Measurements from ENCODE around the gene HOXD4. TPM values are rescaled to one million over a fixed set of nuclear protein-coding genes. Genes with fewer than 3 reads are reported as not detected.

The HOXD4 gene
- total RNA-seq, 1 donor from 2014 or later: not detected

DNA sequence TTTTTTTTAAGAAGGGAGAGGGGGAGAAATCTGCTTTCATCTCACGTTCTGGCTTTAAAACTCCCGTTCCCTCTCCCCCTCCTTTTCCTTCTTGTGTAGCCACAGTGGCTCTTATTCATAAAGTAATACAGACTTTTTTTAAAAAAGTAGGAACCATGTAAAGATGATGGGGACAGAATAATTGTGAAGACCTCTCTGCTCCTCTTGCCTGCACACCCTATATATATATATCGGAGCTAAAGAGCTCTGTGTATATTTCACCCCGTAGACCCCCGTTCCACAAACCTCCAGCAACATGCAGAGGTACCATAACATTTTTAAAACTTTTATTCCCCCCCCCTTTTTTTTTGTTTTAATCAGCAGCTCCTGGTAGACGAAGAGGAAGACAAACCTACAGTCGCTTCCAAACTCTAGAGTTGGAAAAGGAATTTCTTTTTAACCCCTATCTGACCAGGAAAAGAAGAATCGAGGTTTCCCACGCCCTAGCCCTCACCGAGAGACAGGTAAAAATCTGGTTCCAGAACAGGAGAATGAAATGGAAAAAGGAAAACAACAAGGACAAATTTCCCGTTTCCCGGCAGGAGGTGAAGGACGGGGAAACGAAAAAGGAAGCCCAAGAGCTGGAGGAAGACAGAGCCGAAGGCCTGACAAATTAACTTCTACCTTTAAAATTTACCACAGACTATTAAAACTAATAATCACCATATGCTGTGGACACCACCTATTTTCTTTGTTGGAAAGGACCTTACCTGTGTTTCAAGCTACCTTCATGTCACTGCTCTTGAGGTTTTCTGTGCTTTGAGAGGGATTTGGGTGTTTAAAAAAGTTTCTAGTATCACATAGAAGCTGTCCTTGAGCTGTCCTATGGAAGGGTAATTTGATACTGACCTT is 20.1 kb upstream of the HOXD4 start:
- Mint-ChIP-seq H3K27me3 (ENCODE audit: unreplicated experiment) (peaks cover 57% of the 10 kb centered on the region), H3K4me1 (ENCODE audit: low read depth, unreplicated experiment) (peaks cover 7% of the 10 kb centered on the region), H3K4me3 (ENCODE audit: unreplicated experiment) (peak overlapping the region; percentile 82), H3K9me3 (ENCODE audit: unreplicated experiment) (peaks cover 25% of the 10 kb centered on the region), H3K27ac (ENCODE audit: unreplicated experiment) (no peak overlapping the region), H3K36me3 (ENCODE audit: unreplicated experiment) (no peaks in the 10 kb centered on the region)
- TF ChIP-seq CTCF (IDR thresholded peaks at IDR 0.05; ENCODE audit: partially characterized antibody, unreplicated experiment): no peak
- no peak for DNase-seq

- H3K4me3 Mint-ChIP-seq (ENCODE audit: unreplicated experiment): peak overlapping the region; percentile 38
- peaks cover 56% of the 10 kb centered on the region for H3K27me3 Mint-ChIP-seq (ENCODE audit: unreplicated experiment)
- no peaks in the 10 kb centered on the region for H3K36me3 Mint-ChIP-seq (ENCODE audit: unreplicated experiment)
- H3K9me3 Mint-ChIP-seq (ENCODE audit: unreplicated experiment): peaks cover 27% of the 10 kb centered on the region
- no peak for DNase-seq
- no peak overlapping the region for H3K27ac Mint-ChIP-seq (ENCODE audit: unreplicated experiment)
- H3K4me1 Mint-ChIP-seq (ENCODE audit: low read depth, unreplicated experiment): peaks cover 7% of the 10 kb centered on the region
- no peak for TF ChIP-seq CTCF (IDR thresholded peaks at IDR 0.05; ENCODE audit: partially characterized antibody, unreplicated experiment)
These were observed 19.5 kb upstream of the HOXD4 start for GRCh38 chr2:176131848-176132158.

DNA sequence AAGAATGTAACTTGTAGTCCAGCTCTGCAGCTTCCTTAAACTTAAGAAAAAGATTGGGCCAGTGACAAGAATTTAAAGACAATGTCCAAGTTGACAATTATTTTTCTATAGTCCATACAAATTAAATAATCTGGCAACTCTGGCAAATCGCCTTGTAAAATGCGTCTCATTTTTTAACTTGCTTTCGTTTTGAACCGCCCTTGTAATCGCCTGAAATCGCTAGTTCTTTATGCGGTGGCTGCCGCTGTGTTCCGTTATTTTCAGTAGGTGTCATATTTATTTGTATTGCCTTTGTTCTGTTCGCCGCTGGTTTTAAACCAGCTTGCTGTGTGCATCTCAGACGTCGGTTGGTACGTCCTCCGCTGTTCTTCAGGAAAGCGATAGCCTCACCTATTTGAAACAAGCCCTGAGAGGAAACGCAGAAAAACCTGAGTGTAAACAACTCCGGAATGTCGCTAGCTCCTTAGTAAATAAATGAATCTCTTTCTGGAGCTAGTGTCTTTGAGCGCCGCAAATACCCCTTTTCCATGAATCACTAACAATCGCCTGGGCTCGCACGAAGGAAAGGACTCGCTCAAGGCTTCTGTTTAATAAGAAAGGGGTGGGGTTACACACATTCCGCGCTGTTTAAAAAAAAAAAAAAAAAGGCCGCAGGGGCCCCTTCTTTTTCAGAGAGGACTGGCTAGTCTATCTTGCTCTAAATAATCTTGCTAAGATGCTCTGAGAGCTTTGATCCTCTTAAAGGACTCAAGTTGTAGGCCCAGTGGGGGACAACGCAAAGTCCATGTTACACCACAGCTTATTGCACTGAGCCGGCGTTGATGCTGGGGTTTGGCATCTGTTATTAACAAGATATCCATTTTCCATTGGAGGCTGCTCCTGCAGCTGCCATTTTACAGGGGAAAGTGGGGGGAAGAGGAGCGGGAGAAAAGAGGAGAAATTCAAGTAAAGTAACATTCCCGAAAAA is 18.9 kb upstream of the HOXD4 start:
- Mint-ChIP-seq H3K27me3 (ENCODE audit: unreplicated experiment) (peaks cover 63% of the 10 kb centered on the region), H3K4me3 (ENCODE audit: unreplicated experiment) (no peak overlapping the region), H3K4me1 (ENCODE audit: low read depth, unreplicated experiment) (peaks cover 7% of the 10 kb centered on the region), H3K27ac (ENCODE audit: unreplicated experiment) (no peak overlapping the region), H3K36me3 (ENCODE audit: unreplicated experiment) (no peaks in the 10 kb centered on the region), H3K9me3 (ENCODE audit: unreplicated experiment) (peaks cover 30% of the 10 kb centered on the region)
- TF ChIP-seq CTCF (IDR thresholded peaks at IDR 0.05; ENCODE audit: partially characterized antibody, unreplicated experiment): no peak
- DNase-seq: no peak

DNA sequence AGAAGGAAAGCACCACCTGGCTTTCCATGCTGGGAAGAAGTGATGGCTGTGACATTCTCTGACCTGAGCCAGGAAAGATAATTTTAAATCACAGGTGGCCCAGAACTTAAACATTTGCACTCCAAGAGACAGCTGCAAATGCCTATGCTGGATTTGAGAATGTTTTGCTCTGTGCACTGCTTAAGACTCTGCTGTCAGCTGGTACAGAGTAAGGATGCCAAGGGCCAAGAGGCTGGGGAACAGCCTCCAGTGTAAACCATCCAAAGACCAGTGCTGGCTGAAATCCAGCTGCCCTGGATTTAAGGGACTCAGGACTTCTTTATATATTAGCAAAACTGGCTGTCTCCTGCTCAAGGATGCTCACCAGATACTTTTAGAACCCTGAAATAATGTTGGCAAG is 18.0 kb upstream of the HOXD4 start:
- TF ChIP-seq CTCF (IDR thresholded peaks at IDR 0.05; ENCODE audit: partially characterized antibody, unreplicated experiment): no peak
- Mint-ChIP-seq H3K27ac (ENCODE audit: unreplicated experiment) (no peak overlapping the region), H3K27me3 (ENCODE audit: unreplicated experiment) (peaks cover 62% of the 10 kb centered on the region), H3K4me1 (ENCODE audit: low read depth, unreplicated experiment) (peaks cover 2% of the 10 kb centered on the region), H3K4me3 (ENCODE audit: unreplicated experiment) (no peak overlapping the region), H3K9me3 (ENCODE audit: unreplicated experiment) (peaks cover 28% of the 10 kb centered on the region), H3K36me3 (ENCODE audit: unreplicated experiment) (peaks cover 3% of the 10 kb centered on the region)
- no peak for DNase-seq

Data from glutamatergic neuron (in vitro differentiated cells).